Germinal center (tissue), 1 donor: Measurements from ENCODE around the gene CCNDBP1.
"Not testable (repeated sequence)": the region's sequence is repeated elsewhere in the genome, so short reads cannot be mapped to it uniquely, and the experiment has no call there.

Source experiments
- DNase-seq: peaks from one replicate; pipeline ENCODE4 v3.0.0; 2012; ENCODE audit warnings: mixed read lengths, low spot score

CCNDBP1 gene

DNA sequence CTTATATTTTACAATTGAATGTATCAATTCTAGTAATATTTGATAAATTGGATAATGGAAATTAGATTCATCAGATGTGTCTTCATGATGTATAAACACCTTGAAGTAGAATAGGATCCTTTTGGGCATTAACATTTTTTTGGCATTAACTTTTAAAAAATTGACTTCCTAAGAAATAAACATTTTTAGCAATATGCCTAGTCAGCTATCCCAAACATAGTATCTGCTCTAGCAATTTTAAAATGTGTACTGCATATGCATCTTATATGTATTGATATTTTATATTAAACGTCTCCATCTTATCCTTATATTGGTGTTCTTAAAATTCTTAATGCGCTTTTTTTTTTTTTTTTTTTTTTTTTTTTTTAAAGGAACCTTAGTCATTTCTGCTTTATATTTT is 8.5 kb downstream of the CCNDBP1 start:
- DNase-seq = no peak

DNA sequence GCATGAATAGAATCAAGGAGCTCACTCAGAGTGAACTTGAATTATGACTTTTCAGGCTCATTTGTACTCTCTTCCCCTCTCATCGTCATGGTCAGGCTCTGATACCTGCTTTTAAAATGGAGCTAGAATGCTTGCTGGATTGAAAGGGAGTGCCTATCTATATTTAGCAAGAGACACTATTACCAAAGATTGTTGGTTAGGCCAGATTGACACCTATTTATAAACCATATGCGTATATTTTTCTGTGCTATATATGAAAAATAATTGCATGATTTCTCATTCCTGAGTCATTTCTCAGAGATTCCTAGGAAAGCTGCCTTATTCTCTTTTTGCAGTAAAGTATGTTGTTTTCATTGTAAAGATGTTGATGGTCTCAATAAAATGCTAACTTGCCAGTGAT is 9.6 kb downstream of the CCNDBP1 start:
- DNase-seq = no peak

DNA sequence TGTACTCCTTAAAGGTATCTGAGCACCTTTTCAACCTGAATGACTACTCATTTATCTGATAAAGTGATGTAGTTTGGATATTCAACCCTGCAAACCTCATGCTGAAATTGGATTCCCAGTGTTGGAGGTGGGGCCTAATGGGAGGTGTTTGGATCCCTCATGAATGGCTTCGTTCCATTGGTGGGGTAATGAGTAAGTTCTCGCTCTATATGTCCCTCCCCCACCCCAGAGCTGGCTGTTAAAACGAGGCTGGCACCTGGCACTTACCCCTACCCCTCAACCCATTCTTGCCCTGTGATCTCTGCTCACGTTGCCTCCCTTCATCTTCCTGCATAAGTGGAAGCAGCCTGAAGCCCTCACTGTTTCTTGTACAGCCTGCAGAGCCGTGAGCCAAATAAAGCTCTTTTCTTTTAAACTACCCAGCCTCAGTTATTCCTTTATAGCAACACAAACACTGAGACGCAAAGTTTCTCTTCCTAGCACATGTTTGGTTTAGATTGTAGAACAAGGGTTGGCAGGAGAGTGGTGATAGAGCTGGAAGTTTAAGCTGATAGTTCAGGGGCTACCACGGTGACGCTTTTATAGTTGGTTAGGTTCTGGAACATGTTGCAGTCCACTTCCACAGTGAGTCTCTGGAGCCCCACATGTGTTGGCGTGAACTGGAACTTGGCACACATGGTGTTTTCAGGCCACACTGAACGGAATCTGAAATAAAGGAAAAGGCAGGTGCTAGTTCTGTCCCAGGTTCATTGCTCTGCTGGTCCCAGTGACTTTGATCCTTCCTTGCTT is 11.8 kb downstream of the CCNDBP1 start:
- DNase-seq = no peak

DNA sequence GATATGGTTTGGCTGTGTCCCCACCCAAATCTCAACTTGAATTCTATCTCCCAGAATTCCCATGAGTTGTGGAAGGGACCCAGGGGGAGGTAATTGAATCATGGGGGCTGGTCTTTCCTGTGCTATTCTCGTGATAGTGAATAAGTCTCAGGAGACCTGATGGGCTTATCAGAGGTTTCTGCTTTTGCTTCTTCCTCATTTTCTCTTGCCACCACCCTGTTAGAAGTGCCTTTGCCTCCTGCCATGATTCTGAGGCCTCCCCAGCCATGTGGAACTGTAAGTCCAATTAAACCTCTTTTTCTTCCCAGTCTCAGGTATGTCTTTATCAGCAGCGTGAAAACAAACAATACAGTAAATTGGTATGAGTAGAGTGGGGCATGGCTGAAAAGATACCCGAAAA is 12.6 kb downstream of the CCNDBP1 start:
- DNase-seq = not testable (repeated sequence)

DNA sequence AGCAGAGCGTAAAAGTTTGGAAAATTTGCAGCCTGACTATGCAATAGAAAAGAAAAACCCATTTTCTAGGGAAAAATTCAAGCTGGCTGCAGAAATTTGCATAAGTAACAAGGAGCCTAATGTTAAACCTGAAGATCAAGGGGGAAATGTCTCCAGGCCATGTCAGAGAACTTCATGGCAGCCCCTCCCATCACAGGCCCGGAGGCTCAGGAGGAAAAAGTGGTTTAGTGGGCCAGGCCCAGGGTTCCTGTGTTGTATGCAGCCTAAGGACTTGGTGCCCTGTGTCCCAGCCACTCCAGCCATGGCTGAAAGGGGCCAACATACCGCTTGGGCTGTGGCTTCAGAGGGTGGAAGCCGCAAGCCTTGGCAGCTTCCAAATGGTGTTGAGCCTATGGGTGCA is 13.4 kb downstream of the CCNDBP1 start:
- not testable (repeated sequence) for DNase-seq

DNA sequence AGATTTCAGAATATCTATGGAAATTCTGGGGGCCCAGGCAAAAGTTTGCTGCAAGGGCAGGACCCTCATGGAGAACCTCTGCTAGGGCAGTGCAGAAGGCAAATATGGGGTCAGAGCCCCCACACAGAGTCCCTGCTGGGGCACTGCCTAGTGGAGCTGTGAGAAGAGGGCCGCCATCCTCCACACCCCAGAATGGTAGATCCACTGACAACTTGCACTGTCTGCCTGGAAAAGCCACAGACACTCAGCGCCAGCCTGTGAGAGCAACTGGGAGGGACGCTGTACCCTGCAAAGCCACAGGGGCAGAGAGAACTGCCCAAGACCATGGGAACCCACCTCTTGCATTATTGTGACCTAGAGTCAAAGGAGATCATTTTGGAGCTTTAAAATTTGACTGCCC is 13.8 kb downstream of the CCNDBP1 start:
- DNase-seq = no peak

DNA sequence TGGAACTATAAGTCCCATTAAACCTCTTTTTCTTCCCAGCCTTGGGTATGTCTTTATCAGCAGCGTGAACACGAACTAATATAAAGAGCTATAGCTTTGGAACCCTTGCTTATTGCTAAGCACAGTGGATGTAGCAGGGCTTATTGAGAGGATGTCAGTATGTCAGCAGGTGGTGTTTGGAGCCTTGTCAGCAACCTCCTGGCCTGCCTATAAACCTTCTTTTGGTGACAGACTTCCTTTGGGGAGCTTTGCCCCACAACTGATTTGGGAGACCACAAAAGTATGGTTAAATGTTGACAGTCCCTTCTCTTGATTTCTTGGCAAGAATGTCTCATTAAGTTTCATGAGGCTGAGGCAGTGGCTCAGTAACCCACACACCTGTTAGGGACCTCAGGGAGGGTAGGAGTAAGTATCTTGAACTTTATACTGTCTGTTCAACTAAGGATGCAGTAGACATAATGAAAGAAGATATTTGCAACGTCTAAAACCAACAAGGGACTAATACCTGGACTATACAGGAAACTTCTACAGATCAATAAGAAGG is 14.8 kb downstream of the CCNDBP1 start:
- DNase-seq = no peak

DNA sequence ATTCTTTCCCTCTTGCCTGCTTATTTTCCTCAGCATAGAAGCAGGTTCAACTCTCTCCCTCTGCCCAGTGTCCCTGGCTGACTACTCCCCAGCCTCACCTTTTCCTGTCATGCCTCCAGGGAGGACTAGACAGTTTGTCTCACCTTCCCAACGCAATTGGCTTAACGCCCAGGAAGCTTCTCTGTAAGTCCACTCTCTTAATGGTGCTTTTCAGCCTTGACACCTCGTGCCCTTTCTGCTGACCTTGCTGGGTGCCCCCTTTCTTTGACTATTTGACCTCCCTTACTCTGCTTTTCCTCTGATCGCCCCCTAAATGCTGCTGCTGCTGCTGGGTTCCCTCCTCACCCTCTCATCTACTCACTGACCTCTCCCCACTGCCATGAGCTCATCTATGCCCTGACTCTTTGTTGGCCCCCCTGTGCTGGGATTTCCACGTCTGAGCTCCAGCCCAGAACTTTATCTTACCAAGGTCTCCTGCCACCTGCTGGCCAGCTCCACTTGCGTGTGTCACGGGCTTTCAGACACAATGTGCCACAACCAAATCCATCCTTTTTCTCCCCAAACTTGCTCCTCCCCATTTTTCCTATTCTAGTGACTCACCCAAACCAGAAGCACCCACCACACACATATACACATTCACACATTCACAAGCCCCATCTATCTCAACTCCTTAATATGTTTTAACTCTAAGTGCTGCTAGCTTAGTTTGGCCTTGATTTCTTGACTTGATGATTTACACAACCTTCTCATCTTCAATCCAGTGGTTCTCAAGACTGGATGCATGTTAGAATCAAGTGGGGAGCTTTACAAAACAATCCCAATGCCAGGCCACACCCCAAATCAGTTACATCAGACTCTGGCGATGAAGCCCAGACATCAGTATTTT is 19.1 kb downstream of the CCNDBP1 start:
- peak; percentile 54 for DNase-seq

DNA sequence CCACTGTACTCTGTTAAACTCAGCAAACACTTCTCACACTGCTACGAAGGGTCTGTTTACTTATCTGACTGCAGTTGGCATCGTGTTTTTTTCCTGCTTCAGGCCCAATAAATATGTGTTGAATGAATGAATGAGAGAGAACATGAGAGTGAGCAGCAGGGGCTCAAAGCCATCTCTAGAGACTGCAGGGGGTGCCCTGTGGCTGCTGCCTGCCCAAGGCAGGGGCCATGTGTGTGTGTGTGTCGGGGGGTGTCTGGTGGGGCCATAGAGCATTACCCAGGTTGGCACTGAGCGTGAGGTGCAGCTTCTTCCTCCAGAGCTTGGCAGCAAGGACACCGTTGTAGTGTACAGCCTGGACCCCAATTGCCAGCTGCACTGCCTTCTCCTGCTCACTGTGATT is 20.9 kb downstream of the CCNDBP1 start:
- no peak for DNase-seq

DNA sequence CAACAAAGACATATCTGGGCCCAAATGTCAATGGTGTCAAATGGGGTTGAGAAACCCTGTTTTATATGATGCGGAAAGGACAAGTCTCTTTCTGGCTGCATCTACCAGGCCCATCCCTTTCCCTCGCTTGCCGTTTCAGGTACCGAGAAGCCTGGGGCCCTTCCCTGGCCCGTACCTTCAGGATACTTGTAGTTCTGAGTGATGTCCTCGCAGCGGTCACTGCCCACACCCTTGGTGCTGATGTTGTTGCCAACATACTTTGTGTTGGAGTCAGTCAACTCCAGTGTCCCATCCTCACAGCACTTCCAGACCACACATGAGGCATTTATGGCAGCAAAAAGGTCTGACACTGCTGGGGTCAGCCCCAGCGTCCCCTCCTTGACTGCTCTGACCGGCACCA is 21.8 kb downstream of the CCNDBP1 start:
- DNase-seq = no peak

DNA sequence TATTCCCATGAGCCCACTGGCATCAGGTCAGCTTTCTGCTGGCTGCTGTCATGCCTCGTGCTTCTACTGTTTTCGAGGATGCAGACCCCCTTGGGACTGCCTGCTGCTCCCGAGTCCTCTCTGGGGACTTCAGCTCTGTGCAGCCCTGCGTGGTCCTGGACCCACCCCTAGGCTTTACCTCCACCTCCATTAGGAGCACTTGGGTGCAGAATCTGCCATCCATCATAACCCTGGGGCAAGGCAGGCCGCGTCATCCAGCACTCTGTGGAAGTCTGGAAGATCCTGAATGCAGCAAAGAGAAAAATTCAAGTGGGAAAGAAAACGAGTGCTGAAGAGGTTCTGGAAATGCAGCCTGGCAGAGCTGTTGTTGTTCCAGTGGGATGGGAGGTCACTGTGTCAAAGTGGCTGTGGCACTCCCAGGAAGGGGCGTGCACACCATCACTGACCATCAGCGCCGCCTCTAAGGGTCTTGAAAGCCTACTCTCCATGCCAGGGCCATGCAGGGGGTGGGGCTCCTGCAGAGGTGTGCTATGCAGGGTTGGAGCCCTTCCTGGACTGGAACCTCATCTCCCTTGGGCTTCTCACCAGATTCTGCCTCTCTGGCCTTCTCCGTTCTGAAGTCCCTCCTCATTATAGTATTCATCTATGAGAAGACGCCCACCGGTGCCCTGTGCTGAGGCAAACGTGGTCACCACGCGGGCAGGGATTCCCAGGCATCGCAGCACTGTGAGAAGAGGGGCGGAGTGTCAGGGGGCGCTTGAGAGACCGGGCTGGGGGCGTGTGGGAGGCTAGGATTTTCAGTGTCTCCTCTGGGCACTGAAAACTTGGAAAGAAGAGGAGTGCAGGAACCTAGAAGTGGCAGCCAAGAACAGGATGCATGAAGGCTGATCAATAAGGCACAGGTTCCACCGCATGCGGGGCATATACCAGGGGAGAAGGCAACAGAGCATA is 23.1 kb downstream of the CCNDBP1 start:
- no peak for DNase-seq

DNA sequence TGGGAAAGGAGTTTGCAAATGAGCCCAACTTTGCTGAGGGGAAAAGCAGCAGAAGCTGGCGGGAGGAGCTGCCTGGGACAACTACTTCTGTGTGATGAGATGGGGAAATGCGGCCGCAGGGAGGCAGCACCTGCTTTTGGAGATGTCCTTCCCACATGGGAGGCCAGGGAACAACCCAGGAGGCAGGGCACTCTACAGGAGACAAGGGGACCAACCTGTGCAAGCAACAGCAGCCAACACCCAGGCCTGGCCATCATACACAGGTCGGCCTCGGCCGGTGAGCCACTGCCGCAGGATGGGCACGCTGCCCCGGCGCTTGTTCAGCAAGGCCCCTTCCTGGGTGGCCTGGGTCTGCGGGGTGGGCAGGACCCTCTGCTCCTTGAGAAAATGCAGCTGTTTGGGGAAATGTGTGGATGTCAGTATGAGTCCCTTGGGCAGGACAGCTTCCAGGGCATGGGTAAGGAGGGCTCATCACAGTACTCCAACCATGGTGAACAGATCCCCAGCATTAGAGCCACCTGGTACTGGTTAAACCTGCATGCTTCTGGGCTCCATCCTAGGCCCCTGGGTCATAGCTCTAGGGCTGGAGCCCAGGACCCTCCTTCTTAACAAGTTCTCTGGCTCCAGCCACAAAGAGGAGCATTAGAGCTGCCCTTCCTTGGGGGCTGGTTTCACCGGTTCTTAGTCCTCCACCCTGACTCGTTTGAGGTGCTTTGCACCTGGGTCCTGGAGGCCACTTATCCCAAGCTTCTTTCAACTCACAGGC is 24.0 kb downstream of the CCNDBP1 start:
- DNase-seq = no peak

DNA sequence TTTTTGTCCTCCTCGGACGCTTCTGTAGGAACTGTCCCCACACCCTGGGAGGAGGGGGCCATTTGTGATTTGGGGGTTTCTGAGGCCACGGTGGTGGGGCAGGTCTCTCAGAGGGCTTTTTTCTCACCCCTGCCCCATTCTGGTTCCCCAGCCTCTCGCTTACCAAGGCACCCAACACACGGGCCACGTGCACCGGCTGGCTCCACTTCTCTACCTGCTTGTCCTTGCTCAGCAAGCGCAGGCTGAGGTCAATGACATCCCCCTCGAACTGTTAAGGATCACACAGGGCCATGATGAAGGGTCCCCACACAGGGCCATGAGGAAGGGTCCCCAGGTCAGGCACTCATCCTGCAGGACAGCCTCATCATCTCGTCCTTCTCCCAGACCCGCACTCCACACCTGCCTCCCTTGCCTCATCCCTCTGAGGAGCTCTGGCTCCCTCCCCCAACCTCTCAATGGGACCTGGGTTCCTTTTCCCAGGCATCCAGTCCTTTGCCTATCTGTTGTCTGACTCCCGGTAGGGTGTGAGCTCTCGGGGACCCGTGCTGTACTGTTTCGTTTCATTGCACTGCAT is 25.1 kb downstream of the CCNDBP1 start:
- DNase-seq = no peak

DNA sequence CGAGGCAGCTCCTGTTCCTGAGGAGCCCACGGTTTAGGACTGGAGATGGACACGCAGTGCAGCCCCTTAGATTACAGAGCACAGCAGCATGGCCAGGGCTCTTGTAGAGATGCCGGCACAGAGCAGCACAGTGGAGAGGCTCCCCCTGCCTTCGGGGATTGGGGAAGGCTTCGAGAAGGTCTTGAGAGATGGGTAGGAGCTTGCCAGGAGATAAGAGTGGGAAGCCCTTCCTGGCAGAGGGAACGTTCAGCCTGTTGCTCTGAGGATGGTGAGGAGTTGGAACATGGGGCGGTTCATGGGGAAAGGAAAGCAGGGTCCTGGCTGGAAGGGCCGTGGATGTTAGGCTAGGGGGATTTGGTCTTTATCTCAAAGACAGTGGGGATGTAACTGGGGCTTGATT is 25.6 kb downstream of the CCNDBP1 start:
- no peak for DNase-seq

DNA sequence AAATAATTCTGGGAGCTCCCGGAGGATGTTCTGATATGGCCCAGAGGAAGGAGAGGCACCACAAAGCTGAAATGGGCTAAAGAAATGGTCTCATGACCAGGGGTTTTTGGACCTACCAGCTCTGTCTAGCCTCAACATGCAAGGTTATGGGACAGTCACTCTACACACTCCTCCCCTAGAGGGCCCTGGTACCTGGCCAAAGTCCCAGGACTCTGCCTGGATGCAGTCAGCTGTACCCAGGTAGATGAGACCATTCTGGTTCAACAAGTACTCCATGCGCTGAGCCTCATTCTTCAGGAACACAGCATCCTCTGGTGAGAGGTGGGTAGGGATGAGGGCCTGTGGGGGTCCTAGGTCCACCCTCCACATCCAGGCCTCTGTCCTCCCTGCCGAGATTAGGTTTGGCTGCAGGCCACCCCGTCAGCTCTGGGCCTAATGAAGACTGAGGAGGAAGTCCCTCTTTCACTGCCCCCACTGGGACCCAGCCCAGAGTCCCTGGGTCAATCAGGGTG is 26.1 kb downstream of the CCNDBP1 start:
- no peak for DNase-seq

DNA sequence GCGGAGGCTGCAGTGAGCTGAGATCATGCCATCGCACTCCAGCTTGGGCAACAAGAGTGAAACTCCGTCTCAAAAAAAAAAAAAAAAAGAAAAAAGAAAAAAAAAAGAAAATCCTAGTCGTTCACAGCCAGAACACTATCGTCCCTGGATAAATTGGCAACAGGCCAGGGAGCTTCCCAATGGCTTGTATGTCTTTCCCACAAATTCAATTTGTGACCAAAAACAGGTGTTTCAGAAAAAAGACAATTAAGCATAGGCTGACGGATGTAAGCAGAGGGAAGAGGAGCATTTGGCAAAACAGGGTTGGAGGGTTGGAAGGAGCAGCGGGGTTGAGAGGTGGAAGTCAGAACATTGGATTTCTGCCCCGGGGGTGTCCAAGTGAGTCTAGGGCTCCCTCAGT is 27.1 kb downstream of the CCNDBP1 start:
- no peak for DNase-seq

DNA sequence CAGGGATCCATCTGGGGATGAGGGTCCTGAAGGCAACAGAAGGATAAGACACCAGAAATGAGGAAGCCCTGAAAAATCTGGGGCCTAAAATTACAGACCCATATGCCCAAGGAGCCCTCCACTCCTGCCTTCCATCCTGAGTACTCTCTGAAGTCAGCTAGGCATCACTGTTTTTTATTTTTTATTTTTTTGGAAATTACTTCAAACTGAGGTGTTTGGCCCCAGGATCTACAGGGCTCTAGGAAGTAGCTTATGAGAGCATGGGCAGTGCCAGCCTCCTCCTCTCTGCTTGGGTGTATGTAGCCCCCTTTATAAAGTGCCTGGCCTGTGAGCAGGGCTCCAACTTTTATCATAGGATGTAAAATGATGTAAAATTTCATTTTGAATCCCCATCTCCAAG is 27.7 kb downstream of the CCNDBP1 start:
- DNase-seq = no peak

DNA sequence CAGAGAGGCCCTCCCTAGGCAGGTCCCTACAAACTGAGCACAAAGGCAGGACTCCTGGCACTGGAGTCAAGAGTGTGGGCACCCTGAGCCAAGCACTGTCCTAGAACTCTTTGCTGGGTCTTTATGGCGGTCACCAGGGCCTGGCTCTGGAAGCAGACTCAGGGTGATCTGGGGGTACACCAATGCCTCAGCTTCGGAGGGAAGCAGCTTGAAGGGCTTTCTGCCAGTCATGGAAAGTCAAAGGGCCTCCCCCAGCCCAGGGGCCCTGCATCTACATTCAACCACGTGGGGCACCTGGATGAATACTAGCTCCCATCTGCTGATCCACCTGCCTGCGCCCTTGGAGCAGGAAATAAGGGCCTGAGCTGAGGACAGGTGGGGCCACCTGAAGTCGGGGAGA is 28.3 kb downstream of the CCNDBP1 start:
- no peak for DNase-seq

DNA sequence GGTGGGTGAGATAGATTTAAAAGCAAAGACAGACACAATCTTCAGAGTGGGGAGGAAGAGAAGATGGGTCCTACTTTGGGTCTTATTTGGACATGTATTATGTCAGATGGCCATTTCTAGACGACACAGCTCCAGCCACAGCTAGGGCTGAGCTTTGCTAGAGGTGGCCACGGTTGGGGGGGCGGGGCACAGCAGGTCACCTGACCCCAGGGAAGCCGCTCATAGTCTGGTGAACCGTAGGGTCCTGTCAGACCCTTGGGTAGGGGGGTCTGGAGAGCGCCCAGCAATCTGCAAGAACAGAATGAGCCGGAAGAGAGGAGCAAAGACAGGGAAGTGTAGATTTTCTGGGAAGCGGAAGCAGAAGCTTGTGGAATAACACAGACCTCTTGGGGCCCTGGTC is 29.0 kb downstream of the CCNDBP1 start:
- no peak for DNase-seq

DNA sequence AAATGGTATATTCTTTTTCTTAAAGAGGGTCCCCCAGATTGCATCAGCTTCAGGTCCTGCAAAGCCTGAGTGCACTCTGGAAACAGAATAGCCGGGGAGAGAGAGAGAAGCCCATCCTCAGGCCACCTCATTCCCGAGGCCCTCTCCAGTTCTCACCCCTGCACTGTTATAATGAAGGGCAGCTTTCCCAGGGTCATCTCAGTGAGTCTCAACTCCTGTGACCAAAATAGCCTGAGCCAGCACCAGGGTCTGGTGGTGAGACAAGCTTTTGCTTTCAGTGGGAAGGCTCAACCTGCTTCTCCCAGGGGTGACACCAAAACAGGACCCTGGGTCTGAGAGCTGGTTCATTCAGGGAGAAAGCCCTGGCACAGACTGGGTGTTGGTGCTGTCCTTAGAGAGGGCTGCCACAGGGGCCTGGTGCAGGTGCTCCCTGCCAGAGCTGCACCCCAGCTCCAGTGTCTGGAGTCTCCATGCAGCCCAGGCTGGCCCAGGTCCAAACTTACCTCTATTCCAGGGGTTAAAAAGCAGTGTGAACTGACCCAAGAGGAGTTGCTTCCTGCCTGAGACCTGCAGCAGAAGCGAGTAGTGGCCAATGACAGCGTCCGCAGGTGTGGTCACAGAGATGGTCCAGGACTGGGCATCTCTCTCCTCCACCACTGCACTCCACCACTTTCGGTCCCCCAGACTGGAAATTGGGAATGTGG is 29.5 kb downstream of the CCNDBP1 start:
- no peak for DNase-seq
